Measurements from ENCODE around the gene ETV6. TPM values are rescaled to one million over a fixed set of nuclear protein-coding genes. Genes with fewer than 3 reads are reported as not detected.

The ETV6 gene
- total and polyA plus RNA-seq, 9 of the 15 experiments (the other 6 are each of a cell fraction or from before 2014, with no cell fraction given) = 0.81 to 12.7 (median 4.1) TPM

DNA sequence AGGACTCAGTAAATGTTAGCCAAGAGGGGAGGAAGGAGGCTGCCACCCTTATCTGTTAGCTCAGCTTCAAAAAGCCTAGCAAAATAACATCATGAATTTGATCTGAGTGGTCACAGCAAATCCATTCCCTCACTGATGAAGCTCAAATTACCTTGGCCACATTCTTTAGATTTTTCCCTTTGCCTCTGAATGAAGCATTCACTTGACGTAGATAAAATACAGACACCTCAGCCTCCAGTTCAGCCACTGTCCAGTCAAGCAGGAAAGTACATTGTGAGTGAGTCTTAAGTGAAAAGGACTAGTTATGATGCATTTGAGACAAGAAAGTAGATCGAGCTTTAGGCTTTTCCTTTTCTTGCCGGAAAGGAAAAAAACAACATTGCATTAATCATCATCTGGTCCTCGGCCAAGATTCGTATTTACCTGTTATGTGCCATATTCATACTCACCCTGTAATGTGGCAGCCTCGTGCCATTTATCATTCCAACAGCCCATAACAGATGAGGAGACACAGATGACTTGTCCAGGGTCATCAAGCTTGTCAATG is 146.5 kb downstream of the ETV6 start (continued):
- TF ChIP-seq MECOM (CRISPR knock-in tag; IDR thresholded peaks at IDR 0.05) = no peak
- TF ChIP-seq, protein P1, sequence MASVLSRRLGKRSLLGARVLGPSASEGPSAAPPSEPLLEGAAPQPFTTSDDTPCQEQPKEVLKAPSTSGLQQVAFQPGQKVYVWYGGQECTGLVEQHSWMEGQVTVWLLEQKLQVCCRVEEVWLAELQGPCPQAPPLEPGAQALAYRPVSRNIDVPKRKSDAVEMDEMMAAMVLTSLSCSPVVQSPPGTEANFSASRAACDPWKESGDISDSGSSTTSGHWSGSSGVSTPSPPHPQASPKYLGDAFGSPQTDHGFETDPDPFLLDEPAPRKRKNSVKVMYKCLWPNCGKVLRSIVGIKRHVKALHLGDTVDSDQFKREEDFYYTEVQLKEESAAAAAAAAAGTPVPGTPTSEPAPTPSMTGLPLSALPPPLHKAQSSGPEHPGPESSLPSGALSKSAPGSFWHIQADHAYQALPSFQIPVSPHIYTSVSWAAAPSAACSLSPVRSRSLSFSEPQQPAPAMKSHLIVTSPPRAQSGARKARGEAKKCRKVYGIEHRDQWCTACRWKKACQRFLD (CRISPR knock-in tag; IDR thresholded peaks at IDR 0.05) = peak; percentile 50; the same call in 1 of the 2 replicates
- TF ChIP-seq ARHGAP35 (IDR thresholded peaks at IDR 0.05; ENCODE audit: partially characterized antibody) = no peak
- no peak for TF ChIP-seq CREBBP (IDR thresholded peaks at IDR 0.05; ENCODE audit: low read depth, low read length)
- TF ChIP-seq TGIF2 (CRISPR knock-in tag; IDR thresholded peaks at IDR 0.05) = no peak
- peak; percentile 39; the same call in 1 of the 2 replicates for TF ChIP-seq TCF3 (CRISPR knock-in tag; IDR thresholded peaks at IDR 0.05)
- TF ChIP-seq EGR1 (conservative IDR thresholded peaks at IDR 0.05) = no peak
- peak; percentile 48 for TF ChIP-seq CBFA2T3 (IDR thresholded peaks at IDR 0.05)
- no peak for TF ChIP-seq SAP30 (IDR thresholded peaks at IDR 0.05; ENCODE audit: borderline replicate concordance, insufficient read depth, low read depth, low read length, poor library complexity, severe bottlenecking)
- 0 out of 2 replicates have a peak, but pooled peaks have one; percentile 22 for TF ChIP-seq ARID1B (IDR thresholded peaks at IDR 0.05)
- TF ChIP-seq NUFIP1 (IDR thresholded peaks at IDR 0.05; ENCODE audit: partially characterized antibody) = no peak
- no peak for TF ChIP-seq SLC30A9 (CRISPR knock-in tag; IDR thresholded peaks at IDR 0.05)
- no peak for TF ChIP-seq KLF10 (CRISPR knock-in tag; IDR thresholded peaks at IDR 0.05)
- no peak for TF ChIP-seq FUS (optimal IDR thresholded peaks at IDR 0.05; ENCODE audit: low read depth, low read length)
- TF ChIP-seq SOX6 (IDR thresholded peaks at IDR 0.05) = no peak
